Breast epithelium (tissue), 3 donors: Measurements from ENCODE around the gene ZNF567.

Experiments
- POLR2A ChIP-seq: fragments of 450-650 bp; IDR thresholded peaks from one replicate; pipeline ENCODE4 v1.6.1; 2016; ENCODE audit warnings: antibody characterized with exemption, mild to moderate bottlenecking, moderate library complexity
- POLR2AphosphoS5 ChIP-seq, 3 donors: sonication (generic); formaldehyde crosslinking; IDR thresholded peaks; one replicate each; pipeline ENCODE4 v1.6.1; 2017; ENCODE audit warnings: antibody characterized with exemption in 3 of 3
- TF ChIP-seq, protein P1 (sequence below), 3 donors: fragments of 450-650 bp; IDR thresholded peaks; one replicate each; pipeline ENCODE4 v1.5.1; 2016 to 2017; ENCODE audit warnings: antibody characterized with exemption in 3 of 3, mild to moderate bottlenecking in 3 of 3, moderate library complexity in 3 of 3

- TF ChIP-seq, protein P1, sequence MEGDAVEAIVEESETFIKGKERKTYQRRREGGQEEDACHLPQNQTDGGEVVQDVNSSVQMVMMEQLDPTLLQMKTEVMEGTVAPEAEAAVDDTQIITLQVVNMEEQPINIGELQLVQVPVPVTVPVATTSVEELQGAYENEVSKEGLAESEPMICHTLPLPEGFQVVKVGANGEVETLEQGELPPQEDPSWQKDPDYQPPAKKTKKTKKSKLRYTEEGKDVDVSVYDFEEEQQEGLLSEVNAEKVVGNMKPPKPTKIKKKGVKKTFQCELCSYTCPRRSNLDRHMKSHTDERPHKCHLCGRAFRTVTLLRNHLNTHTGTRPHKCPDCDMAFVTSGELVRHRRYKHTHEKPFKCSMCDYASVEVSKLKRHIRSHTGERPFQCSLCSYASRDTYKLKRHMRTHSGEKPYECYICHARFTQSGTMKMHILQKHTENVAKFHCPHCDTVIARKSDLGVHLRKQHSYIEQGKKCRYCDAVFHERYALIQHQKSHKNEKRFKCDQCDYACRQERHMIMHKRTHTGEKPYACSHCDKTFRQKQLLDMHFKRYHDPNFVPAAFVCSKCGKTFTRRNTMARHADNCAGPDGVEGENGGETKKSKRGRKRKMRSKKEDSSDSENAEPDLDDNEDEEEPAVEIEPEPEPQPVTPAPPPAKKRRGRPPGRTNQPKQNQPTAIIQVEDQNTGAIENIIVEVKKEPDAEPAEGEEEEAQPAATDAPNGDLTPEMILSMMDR (IDR thresholded peaks at IDR 0.05), result no peak
- TF ChIP-seq POLR2AphosphoS5 (IDR thresholded peaks at IDR 0.05) (no peak), POLR2A (no peak)
Observed at GRCh38 chr19:36672368-36672767, 15.0 kb upstream of the ZNF567 start.
